Left ventricle myocardium inferior (tissue), 1 donor: ENCODE data around the gene B9D1. TPM values are rescaled to one million over a fixed set of nuclear protein-coding genes. Genes with fewer than 3 reads are reported as not detected.

Experiments
- DNase-seq: peaks from one replicate; pipeline ENCODE4 v3.0.0-alpha.2; 2020
- H3K27ac ChIP-seq: fragments of 200-600 bp; replicated peaks from 2 replicates; pipeline ENCODE4 v1.8.0; 2021
- H3K27me3 ChIP-seq: fragments of 200-600 bp; 2 replicates; pipeline ENCODE4 v1.8.0; 2021; ENCODE audit warnings: low read depth
- H3K36me3 ChIP-seq: fragments of 200-600 bp; 2 replicates; pipeline ENCODE4 v1.8.0; 2021
- H3K4me1 ChIP-seq: fragments of 200-600 bp; 2 replicates; pipeline ENCODE4 v1.8.0; 2021
- H3K4me3 ChIP-seq: fragments of 200-600 bp; 2 replicates; pipeline ENCODE4 v1.8.0; 2021; ENCODE audit warnings: mild to moderate bottlenecking, moderate library complexity
- H3K9me3 ChIP-seq: fragments of 200-600 bp; replicated peaks from 2 replicates; pipeline ENCODE4 v1.8.0; 2021
- intact Hi-C: fragments of 100-400 bp; cut with micrococcal nuclease; formaldehyde crosslinking; loops from one replicate; pipeline ENCODE4 v1.11.0; 2022
- total RNA-seq: library from RNA; stranded (reverse); fragmentation: NEBNext Ultra II Directional; extraction: Animal tissue kit (Norgen Biotek cat#: 25700); gene quantifications from one replicate; pipeline ENCODE4 v1.2.1, GENCODE V29; 2021
- TF ChIP-seq, protein P1 (sequence below): fragments of 200-600 bp; IDR thresholded peaks from 2 replicates; pipeline ENCODE4 v1.8.0; 2021; ENCODE audit warnings: antibody characterized with exemption, mild to moderate bottlenecking, borderline replicate concordance
- donor health status: DM: no; HTN: yes; CAD: no; lungs with severe emphysema.

The B9D1 gene
- total RNA-seq, 1 donor from 2014 or later = 8.8 TPM

DNA sequence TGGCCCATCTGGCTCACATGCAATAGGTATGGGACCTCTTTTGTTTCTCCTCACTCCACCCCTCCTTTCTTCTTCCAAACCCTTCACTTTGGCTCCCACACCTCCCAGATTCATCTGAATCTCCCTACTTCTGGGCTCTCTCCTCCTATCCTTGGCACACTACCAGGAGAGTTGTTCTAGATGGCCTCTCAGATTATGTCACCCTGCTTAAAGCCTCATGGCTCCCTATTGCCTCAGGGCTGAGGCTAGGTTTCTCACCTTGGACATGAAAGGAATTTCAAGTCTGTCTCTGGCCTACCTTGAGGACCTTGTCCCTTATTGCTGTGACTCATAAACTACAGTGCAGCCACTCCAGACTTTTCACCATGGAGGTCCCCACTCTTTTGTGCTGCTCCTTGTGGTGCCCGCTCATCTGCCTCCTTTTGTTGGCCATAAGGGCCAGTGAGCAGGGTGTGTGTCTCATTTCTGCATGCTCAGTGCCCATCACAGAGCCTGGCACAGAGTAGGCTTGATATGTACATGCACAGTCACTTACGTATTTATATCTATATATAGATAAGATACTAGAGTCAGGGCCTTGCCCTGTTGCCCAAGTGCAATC is 25.5 kb upstream of the B9D1 start:
- peaks cover 70% of the 10 kb centered on the region for H3K4me1 ChIP-seq
- H3K27ac ChIP-seq = peak overlapping the region; percentile 88
- intact Hi-C loops = no loop called here
- peaks cover 17% of the 10 kb centered on the region for H3K36me3 ChIP-seq
- H3K4me3 ChIP-seq = peak overlapping the region; percentile 61
- no peaks in the 10 kb centered on the region for H3K9me3 ChIP-seq
- no peaks in the 10 kb centered on the region for H3K27me3 ChIP-seq
- TF ChIP-seq, protein P1, sequence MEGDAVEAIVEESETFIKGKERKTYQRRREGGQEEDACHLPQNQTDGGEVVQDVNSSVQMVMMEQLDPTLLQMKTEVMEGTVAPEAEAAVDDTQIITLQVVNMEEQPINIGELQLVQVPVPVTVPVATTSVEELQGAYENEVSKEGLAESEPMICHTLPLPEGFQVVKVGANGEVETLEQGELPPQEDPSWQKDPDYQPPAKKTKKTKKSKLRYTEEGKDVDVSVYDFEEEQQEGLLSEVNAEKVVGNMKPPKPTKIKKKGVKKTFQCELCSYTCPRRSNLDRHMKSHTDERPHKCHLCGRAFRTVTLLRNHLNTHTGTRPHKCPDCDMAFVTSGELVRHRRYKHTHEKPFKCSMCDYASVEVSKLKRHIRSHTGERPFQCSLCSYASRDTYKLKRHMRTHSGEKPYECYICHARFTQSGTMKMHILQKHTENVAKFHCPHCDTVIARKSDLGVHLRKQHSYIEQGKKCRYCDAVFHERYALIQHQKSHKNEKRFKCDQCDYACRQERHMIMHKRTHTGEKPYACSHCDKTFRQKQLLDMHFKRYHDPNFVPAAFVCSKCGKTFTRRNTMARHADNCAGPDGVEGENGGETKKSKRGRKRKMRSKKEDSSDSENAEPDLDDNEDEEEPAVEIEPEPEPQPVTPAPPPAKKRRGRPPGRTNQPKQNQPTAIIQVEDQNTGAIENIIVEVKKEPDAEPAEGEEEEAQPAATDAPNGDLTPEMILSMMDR = no peak
- no peak for DNase-seq

GRCh38 chr17:19386974-19387920 is 24.7 kb upstream of the B9D1 start, which contains the start of gene MFAP4:
Gene MFAP4, minus strand, starts transcription at chr17:19387190. Its CDS starts 35 bp downstream, at chr17:19387155.
- intact Hi-C loops = no loop called here
- peak; percentile 74 for DNase-seq
- TF ChIP-seq, protein P1 = no peak
- peak within 1 kb of the TSS; percentile 61 for H3K4me3 ChIP-seq
- H3K9me3 ChIP-seq = no peaks in the 10 kb centered on the region
- no peaks in the 10 kb centered on the region for H3K27me3 ChIP-seq
- H3K4me1 ChIP-seq = peaks cover 71% of the 10 kb centered on the region
- peak within 1 kb of the TSS; percentile 88 for H3K27ac ChIP-seq
- peaks cover 25% of the 10 kb centered on the region for H3K36me3 ChIP-seq

GRCh38 chr17:19386051-19386929 is 23.8 kb upstream of the B9D1 start:
- Histone ChIP-seq H3K36me3 (peaks cover 34% of the 10 kb centered on the region), H3K9me3 (no peaks in the 10 kb centered on the region), H3K27ac (peak overlapping the region; percentile 88), H3K27me3 (no peaks in the 10 kb centered on the region), H3K4me1 (peaks cover 71% of the 10 kb centered on the region), H3K4me3 (peak overlapping the region; percentile 61)
- TF ChIP-seq, protein P1 = no peak
- intact Hi-C loops = no loop called here
- DNase-seq = peak; percentile 68

GRCh38 chr17:19385521-19385983 is 23.0 kb upstream of the B9D1 start:
- Histone ChIP-seq H3K27me3 (no peaks in the 10 kb centered on the region), H3K4me1 (peaks cover 71% of the 10 kb centered on the region), H3K36me3 (peaks cover 42% of the 10 kb centered on the region), H3K4me3 (peak overlapping the region; percentile 61), H3K9me3 (no peaks in the 10 kb centered on the region), H3K27ac (peak overlapping the region; percentile 88)
- DNase-seq = no peak
- TF ChIP-seq, protein P1 = no peak
- intact Hi-C loops = no loop called here
